AG10803 (cell line): ENCODE measurements around the gene CDH11.
A peak's percentile ranks its signal among the peaks of the same experiment; 100 is the strongest.

Experiments
- DNase-seq: peaks from one replicate; pipeline ENCODE4 v3.0.0; 2010; ENCODE audit warnings: low read depth
- H3K4me3 ChIP-seq: 2 replicates; pipeline ENCODE4 v1.5.1; 2011; ENCODE audit warnings: mild to moderate bottlenecking, low read length, control low read depth
- CTCF ChIP-seq: conservative IDR thresholded peaks from 2 replicates; pipeline ENCODE4 v1.5.1; 2011; ENCODE audit warnings: mild to moderate bottlenecking, low read length, control low read depth, inconsistent platforms

CDH11 gene

GRCh38 chr16:65121870-65122723 is at the start of gene CDH11:
Gene CDH11 (minus strand): TSS chr16:65122063. CDS start chr16:65004869, 117,194 bp downstream.
- H3K4me3 ChIP-seq = peak within 1 kb of the TSS; percentile 94
- TF ChIP-seq CTCF = peak; percentile 24; the same call in 1 of the 2 replicates
- DNase-seq = peak; percentile 94

DNA sequence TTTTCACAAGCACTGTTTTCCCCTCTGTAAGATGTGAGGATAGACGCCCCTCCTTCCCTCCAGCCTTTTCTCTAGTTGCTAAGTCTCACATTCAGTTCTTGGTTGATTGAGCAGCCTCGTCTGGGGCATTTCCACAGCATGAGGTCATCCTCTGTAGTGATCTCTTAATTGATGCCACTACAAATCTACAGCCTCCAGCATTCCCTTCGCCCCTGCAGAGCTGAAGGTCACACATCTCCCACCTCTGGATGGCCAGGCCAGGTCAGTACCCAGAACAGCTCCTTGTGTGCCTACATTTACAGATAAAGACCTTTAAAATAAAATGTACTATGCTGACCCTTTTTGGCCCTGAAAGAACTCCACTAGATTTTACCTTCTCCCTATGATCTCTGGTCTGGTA is 32.5 kb upstream of the CDH11 start:
- H3K4me3 ChIP-seq = no peak overlapping the region
- TF ChIP-seq CTCF = no peak
- no peak for DNase-seq

DNA sequence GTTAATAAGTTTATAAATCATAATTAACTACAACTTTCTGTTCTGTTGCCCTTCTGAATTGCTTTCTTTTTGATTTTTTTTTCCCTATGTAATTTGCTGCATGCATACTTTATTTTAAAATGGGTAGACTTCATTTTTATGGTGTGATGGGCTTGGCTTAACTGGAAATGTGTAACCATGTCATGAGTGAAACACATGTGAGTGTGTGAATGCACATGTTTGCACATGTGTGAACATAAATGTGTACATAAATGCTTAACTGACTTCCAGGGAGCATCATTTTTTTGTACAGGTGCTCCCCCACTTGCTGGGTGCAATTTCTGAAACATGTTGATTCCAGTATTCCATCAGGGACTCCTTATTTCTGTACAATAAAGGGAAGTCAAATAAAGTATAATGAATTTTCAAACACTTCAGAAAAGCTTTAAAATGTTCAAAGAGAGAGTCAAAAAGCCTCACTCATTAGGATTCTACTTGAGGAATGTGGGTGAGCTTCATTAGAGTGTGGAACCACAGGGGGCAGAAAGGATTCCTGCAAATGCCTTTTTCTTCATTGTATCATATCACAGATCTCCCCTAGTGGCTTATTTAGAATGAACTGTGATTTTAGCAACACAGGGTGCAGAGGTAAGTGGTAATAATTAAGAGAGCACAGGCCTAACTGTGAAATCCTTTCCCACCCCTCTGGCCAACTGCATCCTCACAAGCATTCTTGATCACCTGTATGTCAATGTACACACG is 31.7 kb upstream of the CDH11 start:
- no peak for DNase-seq
- TF ChIP-seq CTCF = no peak
- no peak overlapping the region for H3K4me3 ChIP-seq

GRCh38 chr16:65148804-65149203 is 26.9 kb upstream of the CDH11 start:
- H3K4me3 ChIP-seq = no peak overlapping the region
- no peak for DNase-seq
- TF ChIP-seq CTCF = no peak

- H3K4me3 ChIP-seq = no peak overlapping the region
- no peak for TF ChIP-seq CTCF
- peak; percentile 32 for DNase-seq
These were observed 20.4 kb upstream of the CDH11 start for GRCh38 chr16:65142276-65142675.

GRCh38 chr16:65136681-65137080 is 14.8 kb upstream of the CDH11 start:
- no peak for DNase-seq
- no peak for TF ChIP-seq CTCF
- H3K4me3 ChIP-seq = no peak overlapping the region
